HG03280 (cell line): ENCODE measurements around the gene GIPR.
A peak's percentile ranks its signal among the peaks of the same experiment; 100 is the strongest.
"Not testable (repeated sequence)": the region's sequence is repeated elsewhere in the genome, so short reads cannot be mapped to it uniquely, and the experiment has no call there.

Experiments
- ATAC-seq: cut with Tn5 transposase; IDR thresholded peaks from one replicate; pipeline ENCODE4 v1.9.1; 2021; ENCODE audit warnings: mild to moderate bottlenecking, moderate library complexity; ENCODE audit not compliant: unreplicated experiment

GIPR gene

GRCh38 chr19:45645068-45645630, 22.9 kb upstream of the GIPR start:
- no peak for ATAC-seq

DNA sequence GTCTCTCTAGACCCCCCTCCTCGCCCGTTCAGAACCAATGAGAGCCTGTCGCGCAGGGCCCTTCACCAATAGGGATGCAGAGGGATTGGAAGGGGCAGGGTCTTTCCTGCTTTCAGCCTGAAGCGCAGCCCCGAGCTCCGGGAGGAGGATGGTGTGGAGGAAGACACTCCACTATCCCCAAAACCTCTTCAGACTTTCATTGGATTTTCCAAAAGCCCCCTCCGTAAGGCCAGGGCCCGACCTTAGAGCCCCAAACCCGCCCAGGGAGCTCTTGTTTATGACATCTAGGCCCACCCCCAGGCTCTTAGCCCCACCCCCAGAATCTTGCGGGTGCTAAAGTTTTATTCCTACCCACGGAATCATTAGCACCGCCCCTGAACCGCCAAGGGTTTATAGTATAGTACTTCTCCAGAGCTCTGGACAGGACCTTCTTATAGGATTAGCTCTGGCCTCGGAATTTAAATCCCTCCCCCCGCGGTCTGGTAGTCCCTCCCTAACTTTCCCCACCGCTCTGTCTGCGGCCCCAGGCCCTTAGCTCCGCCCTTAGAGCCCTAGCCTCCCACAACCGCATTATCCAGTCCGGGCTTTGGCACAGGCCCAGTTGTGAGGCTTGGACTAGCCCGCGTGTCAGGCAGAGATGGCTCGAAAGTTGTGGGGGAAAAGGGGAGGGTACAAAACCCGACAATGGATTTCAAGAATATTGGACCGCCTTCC, 22.2 kb upstream of the GIPR start:
- peak; percentile 28 for ATAC-seq

DNA sequence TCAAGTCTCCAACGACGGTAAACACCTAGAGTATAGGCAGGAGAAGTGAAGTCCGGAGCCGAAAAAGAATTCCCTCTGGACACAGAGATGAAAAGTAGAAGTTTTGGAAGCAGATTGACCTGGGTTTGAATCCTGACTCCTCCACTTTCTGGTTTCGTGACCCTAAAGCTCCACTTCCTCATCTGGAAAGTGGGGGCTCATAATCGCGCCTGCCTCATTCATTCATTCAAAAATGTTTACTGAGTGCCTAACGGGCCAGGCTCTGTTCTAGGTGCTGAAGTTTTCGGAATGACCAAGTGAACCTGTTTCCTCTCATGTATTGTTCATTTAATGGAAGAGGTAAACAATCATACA, 21.7 kb upstream of the GIPR start:
- ATAC-seq = no peak

DNA sequence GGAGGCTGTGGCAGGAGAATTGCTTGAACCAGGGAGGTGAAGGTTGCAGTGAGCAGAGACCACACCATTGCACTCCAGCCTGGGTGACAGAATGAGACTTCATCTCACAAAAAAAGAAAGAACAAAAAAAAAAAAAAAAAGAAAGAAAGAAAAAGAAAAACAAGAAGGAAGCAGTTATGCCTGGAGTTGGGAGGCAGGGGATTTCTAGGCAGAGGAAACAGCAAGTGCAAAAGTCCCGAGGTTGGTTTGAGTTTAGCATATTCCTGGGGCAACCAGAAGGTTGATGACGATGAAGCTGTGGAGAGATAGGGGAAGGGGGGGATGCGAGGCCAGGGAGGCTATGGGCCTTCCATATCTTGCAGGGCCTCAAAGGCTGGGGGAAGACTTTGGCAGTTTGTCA, 17.3 kb upstream of the GIPR start:
- ATAC-seq = no peak

GRCh38 chr19:45653634-45654033, 14.4 kb upstream of the GIPR start:
- no peak for ATAC-seq

DNA sequence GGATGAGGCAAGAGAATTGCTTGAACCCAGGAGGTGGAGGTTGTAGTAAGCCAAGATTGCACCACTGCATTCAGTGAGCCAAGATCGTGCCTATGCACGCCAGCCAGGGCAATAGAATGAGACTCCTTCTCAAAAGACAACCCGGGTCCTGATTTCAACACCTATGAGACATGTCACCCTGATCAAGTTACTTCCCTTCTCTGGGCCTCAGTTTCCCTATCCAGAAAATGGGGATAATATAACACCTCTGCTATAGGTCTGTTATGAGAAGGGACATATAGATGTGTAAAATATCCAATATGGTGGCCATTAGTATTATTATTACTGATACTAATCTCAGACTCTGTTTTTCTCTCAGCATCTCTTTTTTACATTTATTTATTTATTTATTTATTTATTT, 12.9 kb upstream of the GIPR start:
- ATAC-seq = no peak

DNA sequence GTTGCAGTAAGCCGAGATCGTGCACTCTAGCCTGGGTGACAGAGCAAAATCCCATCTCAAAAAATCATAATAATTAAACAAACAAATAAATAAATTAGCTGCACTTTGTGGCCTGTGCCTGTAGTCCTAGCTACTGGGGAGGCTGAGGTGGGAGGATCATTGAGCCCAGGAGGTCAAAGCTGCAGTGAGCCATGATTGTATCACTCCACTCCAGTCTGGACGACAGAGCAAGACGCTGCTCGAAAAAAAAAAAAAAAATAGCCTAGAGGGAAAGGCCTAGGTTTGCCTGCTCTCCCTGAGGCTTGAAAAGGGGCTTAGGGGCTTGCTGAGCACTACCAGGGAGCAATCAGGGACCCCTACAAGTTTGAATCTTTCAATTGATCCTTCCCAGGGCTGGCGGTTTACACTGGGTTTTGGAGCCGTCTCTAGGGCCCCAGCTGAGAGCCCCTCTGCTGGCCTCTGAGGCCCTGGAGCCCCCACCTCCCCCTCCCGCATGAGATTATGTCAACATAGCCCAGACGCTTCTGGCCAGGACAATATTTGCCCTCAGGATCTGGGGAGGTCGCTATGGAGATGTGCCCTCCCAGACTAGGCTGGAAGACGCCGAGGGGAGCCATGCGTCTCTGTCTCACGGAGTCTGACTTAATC, 10.4 kb upstream of the GIPR start:
- ATAC-seq = no peak

DNA sequence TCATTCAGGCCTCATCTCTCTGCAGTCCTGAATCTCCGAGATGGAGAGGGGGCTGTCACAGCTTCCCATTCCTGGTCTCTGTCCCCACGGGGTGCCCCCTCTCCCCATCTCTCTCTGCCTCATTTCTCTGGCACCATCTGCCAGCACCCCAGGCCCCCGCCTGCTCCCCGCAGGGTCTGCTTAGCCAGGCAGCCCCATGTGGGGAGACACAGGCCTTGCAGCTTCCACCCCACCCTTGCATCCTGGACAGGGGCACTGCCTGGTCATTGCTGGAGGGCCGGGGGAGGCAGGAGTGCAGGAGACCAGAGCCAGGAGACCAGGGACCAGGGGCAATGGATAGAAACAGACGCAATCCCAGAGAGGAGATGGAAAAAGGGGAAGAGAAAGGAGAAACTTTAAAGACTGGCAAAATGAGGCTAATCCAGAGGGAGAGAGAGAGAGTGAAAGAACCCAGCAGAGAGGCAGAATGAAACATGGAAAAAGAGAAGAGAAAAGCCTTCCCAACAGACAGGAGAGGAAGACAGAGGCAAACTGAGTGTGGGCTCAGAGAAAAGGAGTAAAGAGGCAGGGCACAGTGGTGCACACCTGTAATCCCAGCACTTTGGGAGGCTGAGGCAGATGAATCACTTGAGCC, 8.8 kb upstream of the GIPR start:
- no peak for ATAC-seq

- ATAC-seq = no peak
Observed at GRCh38 chr19:45660636-45661035, 7.4 kb upstream of the GIPR start.

- no peak for ATAC-seq
Observed at GRCh38 chr19:45663800-45664199, 4.2 kb upstream of the GIPR start.

- no peak for ATAC-seq
Observed at GRCh38 chr19:45664575-45664974, 3.4 kb upstream of the GIPR start.

- no peak for ATAC-seq
Observed at GRCh38 chr19:45668342-45668871, 386 bp downstream of the GIPR start.

DNA sequence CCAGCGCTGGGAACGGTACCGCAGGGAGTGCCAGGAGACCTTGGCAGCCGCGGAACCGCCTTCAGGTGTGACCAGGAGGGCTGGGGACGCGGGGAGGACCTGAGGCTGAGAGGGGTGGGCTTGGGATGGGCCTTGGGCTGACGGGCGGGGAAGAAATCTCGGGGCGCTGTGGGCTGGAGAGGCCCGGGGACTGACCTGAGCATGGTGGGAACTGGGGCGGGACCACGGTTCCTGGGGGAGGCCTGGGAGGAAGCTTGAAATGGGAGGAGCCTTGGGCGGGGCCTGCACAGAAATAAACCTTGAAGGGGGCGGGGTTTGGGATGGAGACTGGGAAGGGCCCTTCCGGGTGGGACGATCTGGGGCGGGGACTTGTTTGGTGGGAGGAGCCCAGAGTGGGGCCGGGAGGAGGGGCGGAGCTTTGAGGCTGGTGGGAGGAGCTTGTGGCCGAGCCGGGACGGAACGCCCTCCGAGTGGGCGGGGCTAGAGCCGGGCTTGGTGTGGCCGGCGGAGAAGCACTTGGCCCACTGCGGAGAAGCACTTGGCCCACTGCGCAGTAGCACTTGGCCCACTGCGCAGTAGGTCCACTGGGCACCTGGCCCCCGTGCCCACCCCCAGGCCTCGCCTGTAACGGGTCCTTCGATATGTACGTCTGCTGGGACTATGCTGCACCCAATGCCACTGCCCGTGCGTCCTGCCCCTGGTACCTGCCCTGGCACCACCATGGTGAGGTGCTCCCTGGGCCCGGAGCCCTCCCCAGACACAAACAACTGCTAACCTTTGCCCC, 2.8 kb downstream of the GIPR start:
- peak; percentile 41 for ATAC-seq

- no peak for ATAC-seq
Observed at GRCh38 chr19:45674946-45675345, 6.9 kb downstream of the GIPR start.

GRCh38 chr19:45676851-45677263, 8.8 kb downstream of the GIPR start:
- ATAC-seq = no peak

DNA sequence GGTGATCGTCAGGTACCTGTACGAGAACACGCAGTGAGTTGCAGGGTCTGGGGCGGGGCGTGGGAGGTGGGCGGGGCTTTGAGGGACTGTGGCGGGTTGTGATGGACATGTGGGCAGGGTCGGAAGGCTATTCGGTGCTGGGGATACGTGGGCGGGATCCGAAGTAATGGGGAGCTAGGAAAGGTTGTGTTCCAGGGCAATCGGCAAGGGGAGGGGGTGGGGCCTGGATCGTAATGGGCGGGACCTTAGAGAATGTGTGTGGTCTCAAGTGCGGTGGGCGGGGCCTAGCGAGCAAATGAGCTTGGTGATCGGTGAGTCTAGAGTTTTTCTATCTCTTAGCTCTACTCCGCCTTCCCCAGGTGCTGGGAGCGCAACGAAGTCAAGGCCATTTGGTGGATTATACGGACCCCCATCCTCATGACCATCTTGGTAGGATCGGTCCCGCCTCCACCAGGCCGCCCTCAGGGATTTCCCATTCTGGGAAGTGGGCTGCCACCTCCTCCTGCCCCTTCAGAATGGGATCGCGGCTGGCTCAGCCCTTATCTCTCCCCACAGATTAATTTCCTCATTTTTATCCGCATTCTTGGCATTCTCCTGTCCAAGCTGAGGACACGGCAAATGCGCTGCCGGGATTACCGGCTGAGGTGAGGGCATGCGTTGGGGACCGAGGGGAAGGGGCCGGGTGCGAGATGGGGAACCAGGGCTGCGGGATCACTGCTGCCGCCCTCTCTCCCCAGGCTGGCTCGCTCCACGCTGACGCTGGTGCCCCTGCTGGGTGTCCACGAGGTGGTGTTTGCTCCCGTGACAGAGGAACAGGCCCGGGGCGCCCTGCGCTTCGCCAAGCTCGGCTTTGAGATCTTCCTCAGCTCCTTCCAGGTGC, 9.6 kb downstream of the GIPR start:
- ATAC-seq = peak; percentile 56

DNA sequence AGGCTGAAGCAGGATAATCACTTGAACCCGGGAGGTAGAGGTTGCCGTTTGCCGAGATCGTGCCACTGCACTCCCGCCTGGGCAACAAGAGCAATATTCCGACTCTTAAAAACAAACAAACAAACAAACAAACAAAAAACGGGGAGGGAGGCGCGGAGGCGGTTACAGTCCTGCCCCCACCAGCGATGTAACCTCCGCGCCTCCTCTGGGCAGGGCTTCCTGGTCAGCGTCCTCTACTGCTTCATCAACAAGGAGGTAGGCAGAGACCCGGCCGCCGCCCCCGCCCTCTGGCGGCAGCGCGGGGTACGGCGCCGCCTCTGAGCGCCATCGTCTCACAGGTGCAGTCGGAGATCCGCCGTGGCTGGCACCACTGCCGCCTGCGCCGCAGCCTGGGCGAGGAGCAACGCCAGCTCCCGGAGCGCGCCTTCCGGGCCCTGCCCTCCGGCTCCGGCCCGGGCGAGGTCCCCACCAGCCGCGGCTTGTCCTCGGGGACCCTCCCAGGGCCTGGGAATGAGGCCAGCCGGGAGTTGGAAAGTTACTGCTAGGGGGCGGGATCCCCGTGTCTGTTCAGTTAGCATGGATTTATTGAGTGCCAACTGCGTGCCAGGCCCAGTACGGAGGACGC, 13.5 kb downstream of the GIPR start:
- peak; percentile 70 for ATAC-seq

DNA sequence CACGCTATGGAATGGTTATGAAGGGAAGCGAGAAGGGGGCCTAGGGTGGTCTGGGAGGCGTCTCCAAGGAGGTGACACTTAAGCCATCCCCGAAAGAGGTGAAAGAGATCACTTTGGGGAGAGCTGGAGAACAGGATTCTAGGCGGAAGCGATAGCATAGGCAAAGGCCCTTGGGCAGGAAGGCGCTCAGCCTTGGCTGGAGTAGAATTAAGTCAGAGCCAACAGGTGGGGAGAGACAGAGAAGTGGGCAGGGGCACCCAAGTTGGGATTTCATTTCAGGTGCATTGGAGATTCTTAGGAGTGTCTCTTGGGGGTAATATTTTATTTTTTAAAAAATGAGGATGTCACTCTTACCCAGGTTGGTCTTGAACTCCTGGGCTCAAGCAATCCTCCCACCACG, 14.1 kb downstream of the GIPR start:
- no peak for ATAC-seq

- ATAC-seq = no peak
Observed at GRCh38 chr19:45682908-45683307, 14.9 kb downstream of the GIPR start.

GRCh38 chr19:45685045-45685444, 17.0 kb downstream of the GIPR start:
- not testable (repeated sequence) for ATAC-seq
